ENCODE results near the gene KIAA0040.
"Not testable (repeated sequence)": the region's sequence is repeated elsewhere in the genome, so short reads cannot be mapped to it uniquely, and the experiment has no call there.

Gene KIAA0040

GRCh38 chr1:175118375-175119367 is 73.9 kb downstream of the KIAA0040 start:
- H3K4me3 ChIP-seq (replicated peaks in 1 of 2; ENCODE audit: low read depth in 2 of 2, low read length in 2 of 2): no peak overlapping the region
- DNase-seq (ENCODE audit: low read depth in 2 of 2): no peak
- TF ChIP-seq CTCF (IDR thresholded peaks at IDR 0.05; ENCODE audit: low read depth, low read length): no peak

GRCh38 chr1:175116903-175117302 is 75.7 kb downstream of the KIAA0040 start:
- no peak for TF ChIP-seq CTCF (IDR thresholded peaks at IDR 0.05; ENCODE audit: low read depth, low read length)
- no peak overlapping the region for H3K4me3 ChIP-seq (replicated peaks in 1 of 2; ENCODE audit: low read depth in 2 of 2, low read length in 2 of 2)
- DNase-seq (ENCODE audit: low read depth in 2 of 2): no peak

- no peak for DNase-seq (ENCODE audit: low read depth in 2 of 2)
- no peak for TF ChIP-seq CTCF (IDR thresholded peaks at IDR 0.05; ENCODE audit: low read depth, low read length)
These were observed 76.3 kb downstream of the KIAA0040 start for GRCh38 chr1:175116210-175116798.

GRCh38 chr1:175114996-175115395 is 77.6 kb downstream of the KIAA0040 start:
- no peak for TF ChIP-seq CTCF (IDR thresholded peaks at IDR 0.05; ENCODE audit: low read depth, low read length)
- DNase-seq (ENCODE audit: low read depth in 2 of 2): no peak
- H3K4me3 ChIP-seq (replicated peaks in 1 of 2; ENCODE audit: low read depth in 2 of 2, low read length in 2 of 2): no peak overlapping the region

More at GRCh38 chr1:175116210-175116798, 76.3 kb downstream of the KIAA0040 start:
- H3K4me3 ChIP-seq (replicated peaks in 1 of 2; ENCODE audit: low read depth in 2 of 2, low read length in 2 of 2): no peak overlapping the region

GRCh38 chr1:175108331-175108820 is 84.2 kb downstream of the KIAA0040 start:
- not testable (repeated sequence) for H3K4me3 ChIP-seq (replicated peaks in 1 of 2; ENCODE audit: low read depth in 2 of 2, low read length in 2 of 2); DNase-seq (ENCODE audit: low read depth in 2 of 2)
